ENCODE results near the gene FAM228A. TPM values are rescaled to one million over a fixed set of nuclear protein-coding genes. Genes with fewer than 3 reads are reported as not detected.

Gene FAM228A
- total RNA-seq, 1 donor from 2014 or later, result not detected

Other genes starting within 250 kb of the FAM228A start
- gene ATAD2B, start 247.9 kb upstream of the FAM228A start, total RNA-seq, result 24.2 and 24.8 TPM in 2 replicates
- 17.6 and 18.3 TPM in 2 replicates for gene UBXN2A, start 234.6 kb upstream of the FAM228A start, total RNA-seq
- gene MFSD2B, start 165.0 kb upstream of the FAM228A start, total RNA-seq, result 0.14 TPM in 1 of 2 replicates, not detected in the other
- 22.0 and 22.1 TPM in 2 replicates for gene WDCP, start 127.7 kb upstream of the FAM228A start, total RNA-seq
- gene FKBP1B, start 125.3 kb upstream of the FAM228A start, total RNA-seq, result 1.1 and 2.1 TPM in 2 replicates
- 137 and 143 TPM in 2 replicates for gene SF3B6, start 98.7 kb upstream of the FAM228A start, total RNA-seq
- 2.7 and 3.1 TPM in 2 replicates for gene TP53I3, start 90.2 kb upstream of the FAM228A start, total RNA-seq
- 0.30 TPM in 1 of 2 replicates, not detected in the other for gene PFN4, start 51.7 kb upstream of the FAM228A start, total RNA-seq
- gene FAM228B, start 51.6 kb upstream of the FAM228A start, total RNA-seq, result 4.5 and 6.3 TPM in 2 replicates
- 50.0 and 53.2 TPM in 2 replicates for gene ITSN2, start 185.5 kb downstream of the FAM228A start, total RNA-seq